ENCODE measurements around the gene TRERF1.

TRERF1 gene

DNA sequence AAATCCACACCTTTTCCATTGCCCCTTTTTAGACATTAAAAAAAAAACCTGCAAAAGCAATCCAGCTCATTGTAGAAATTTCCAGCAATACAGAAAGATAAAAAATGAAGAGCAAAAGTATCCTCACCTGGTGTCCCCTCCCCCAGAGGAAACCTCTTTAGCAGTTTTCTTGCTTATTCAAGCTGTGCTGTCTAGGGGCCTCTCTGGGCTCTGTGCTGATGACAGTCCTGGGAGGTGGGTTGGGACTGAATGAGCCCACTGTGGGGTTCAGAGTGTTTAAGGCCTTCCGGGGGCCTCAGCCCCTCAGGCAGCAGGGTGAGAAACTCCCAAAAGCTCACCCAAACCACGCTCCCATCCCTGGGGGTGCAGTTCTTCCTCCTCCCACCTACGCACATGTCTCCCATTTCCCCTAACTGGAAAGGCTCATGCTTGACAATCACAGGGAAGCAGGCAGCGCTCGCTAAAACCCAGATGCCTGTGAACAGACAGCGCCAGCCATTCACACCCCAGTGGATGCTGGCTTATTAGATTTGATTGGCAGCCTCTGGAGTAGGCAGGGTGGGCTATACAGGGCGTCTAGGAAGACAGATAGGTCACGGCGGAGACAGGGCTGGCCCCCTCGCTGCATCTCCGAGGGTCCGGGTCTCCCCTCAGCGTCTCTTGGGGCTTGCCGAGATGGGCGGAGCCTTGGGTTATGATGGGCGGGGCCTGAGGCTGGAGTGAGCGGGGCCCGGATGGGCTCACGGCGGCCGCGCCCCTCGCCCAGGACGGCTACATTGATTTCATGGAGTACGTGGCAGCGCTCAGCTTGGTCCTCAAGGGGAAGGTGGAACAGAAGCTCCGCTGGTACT lies 274.0 kb downstream of the TRERF1 start:
- no peak for DNase-seq

DNA sequence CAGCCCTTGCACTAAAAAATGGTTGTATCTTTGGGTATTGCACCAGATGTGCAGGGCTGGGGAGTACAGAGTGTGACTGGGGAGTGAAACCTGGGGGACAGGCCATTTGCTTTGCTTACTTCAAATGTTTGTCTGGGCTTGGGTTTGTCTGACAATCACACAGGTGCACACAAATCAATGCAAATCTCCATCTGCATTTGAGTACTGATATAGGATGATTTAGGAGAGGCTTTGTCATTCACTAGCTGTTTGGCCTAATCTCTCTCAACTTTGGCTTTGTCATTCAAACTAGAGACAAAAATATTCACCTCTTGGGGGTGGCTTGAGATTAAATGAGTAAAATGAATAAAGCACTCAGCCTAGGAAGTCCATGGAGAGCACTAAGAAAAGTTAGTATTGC lies 274.7 kb downstream of the TRERF1 start:
- DNase-seq: no peak

DNA sequence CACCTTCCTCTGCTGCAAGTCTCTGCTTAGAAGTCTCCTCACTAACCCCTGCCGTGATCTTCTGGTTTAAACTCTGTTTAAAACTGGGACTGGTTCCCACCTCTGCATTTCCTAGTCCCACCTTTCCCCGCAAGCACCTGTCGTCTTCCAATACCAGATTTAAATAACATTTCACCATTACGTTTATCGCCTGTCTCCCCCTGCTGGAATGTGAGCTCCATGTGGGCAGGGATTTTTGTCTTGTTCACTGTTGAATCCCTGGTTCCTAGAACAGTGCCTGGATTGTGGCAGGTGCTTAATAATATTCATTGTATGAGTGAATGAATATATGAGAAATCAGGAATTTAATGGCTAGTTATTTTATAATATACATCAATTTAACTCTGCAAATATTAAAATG lies 275.9 kb downstream of the TRERF1 start:
- no peak for DNase-seq
